Activated T-cell treated with anti-CD3 and anti-CD28 coated beads, Interleukin-2, amount 50 U/mL, for 4 hours (primary cell): Measurements from ENCODE around the gene ZBTB37. TPM values are rescaled to one million over a fixed set of nuclear protein-coding genes. Genes with fewer than 3 reads are reported as not detected.
"Not testable (repeated sequence)": the region's sequence is repeated elsewhere in the genome, so short reads cannot be mapped to it uniquely, and the experiment has no call there.

ENCODE experiments used
- ATAC-seq, 2 donors: fragments of 200-7000 bp; cut with Tn5 transposase; one replicate each; pipeline ENCODE4 v1.10.0; 2021
- DNase-seq: peaks from one replicate; pipeline ENCODE4 v3.0.0-alpha.2; 2020
- H3K27me3 Mint-ChIP-seq: one replicate; pipeline ENCODE4 v1.8.0; 2021; ENCODE audit warnings: low read depth, mixed read lengths
- H3K36me3 Mint-ChIP-seq: one replicate; pipeline ENCODE4 v1.8.0; 2022; ENCODE audit warnings: mixed read lengths; ENCODE audit not compliant: insufficient read depth
- H3K4me1 Mint-ChIP-seq: one replicate; pipeline ENCODE4 v1.8.0; 2021; ENCODE audit warnings: low read depth, mixed read lengths
- H3K4me3 Mint-ChIP-seq: one replicate; pipeline ENCODE4 v1.8.0; 2021; ENCODE audit warnings: mild to moderate bottlenecking, moderate library complexity, mixed read lengths
- H3K9me3 Mint-ChIP-seq: one replicate; pipeline ENCODE4 v1.8.0; 2021; ENCODE audit warnings: mixed read lengths
- total RNA-seq, 3 donors: library from RNA; stranded (reverse); gene quantifications; one replicate each; pipeline ENCODE4 v1.2.1, GENCODE V29; 2021

ZBTB37 gene
- total RNA-seq, 3 donors from 2014 or later, result 5.8 to 8.1 (median 7.7) TPM

GRCh38 chr1:173913111-173913510 is 44.9 kb downstream of the ZBTB37 start:
- H3K36me3 Mint-ChIP-seq, result peaks cover 5% of the 10 kb centered on the region
- no peaks in the 10 kb centered on the region for H3K4me1 Mint-ChIP-seq

GRCh38 chr1:173914366-173914871 is 46.2 kb downstream of the ZBTB37 start:
- H3K4me3 Mint-ChIP-seq, result no peak overlapping the region
- H3K4me1 Mint-ChIP-seq, result no peaks in the 10 kb centered on the region
- no peaks in the 10 kb centered on the region for H3K27me3 Mint-ChIP-seq
- DNase-seq (peak; percentile 10), ATAC-seq (peak in 1 of 2 donors; percentile 43)
- H3K9me3 Mint-ChIP-seq, result no peaks in the 10 kb centered on the region
- peaks cover 5% of the 10 kb centered on the region for H3K36me3 Mint-ChIP-seq

More at GRCh38 chr1:173913111-173913510, 44.9 kb downstream of the ZBTB37 start:
- ATAC-seq, result no peak
- H3K4me3 Mint-ChIP-seq, result no peak overlapping the region
- H3K27me3 Mint-ChIP-seq, result no peaks in the 10 kb centered on the region
- H3K9me3 Mint-ChIP-seq, result no peaks in the 10 kb centered on the region
- DNase-seq, result no peak

GRCh38 chr1:173915596-173915995 is 47.4 kb downstream of the ZBTB37 start:
- Mint-ChIP-seq H3K9me3 (no peaks in the 10 kb centered on the region), H3K4me3 (no peak overlapping the region), H3K36me3 (peaks cover 2% of the 10 kb centered on the region), H3K27me3 (no peaks in the 10 kb centered on the region), H3K4me1 (no peaks in the 10 kb centered on the region)
- DNase-seq (no peak), ATAC-seq (no peak)

GRCh38 chr1:173916667-173917066 is 48.5 kb downstream of the ZBTB37 start:
- Mint-ChIP-seq H3K36me3 (no peaks in the 10 kb centered on the region), H3K9me3 (no peaks in the 10 kb centered on the region), H3K4me3 (no peak overlapping the region), H3K4me1 (no peaks in the 10 kb centered on the region), H3K27me3 (no peaks in the 10 kb centered on the region)
- DNase-seq, result no peak
- ATAC-seq, result no peak

- H3K4me1 Mint-ChIP-seq, result no peaks in the 10 kb centered on the region
- no peak within 1 kb of the TSS for H3K4me3 Mint-ChIP-seq
- H3K9me3 Mint-ChIP-seq, result no peaks in the 10 kb centered on the region
- no peaks in the 10 kb centered on the region for H3K36me3 Mint-ChIP-seq
- H3K27me3 Mint-ChIP-seq, result no peaks in the 10 kb centered on the region
- no peak for ATAC-seq
- DNase-seq, result no peak
Observed at GRCh38 chr1:173917149-173917548, 49.0 kb downstream of the ZBTB37 start, which contains the start of gene SERPINC1. Gene SERPINC1 (minus strand): TSS chr1:173917327. CDS start chr1:173917259, 68 bp downstream.

GRCh38 chr1:173917635-173918493 is 49.7 kb downstream of the ZBTB37 start:
- no peaks in the 10 kb centered on the region for H3K36me3 Mint-ChIP-seq
- no peaks in the 10 kb centered on the region for H3K9me3 Mint-ChIP-seq
- DNase-seq (no peak), ATAC-seq (no peak)
- no peaks in the 10 kb centered on the region for H3K4me1 Mint-ChIP-seq
- no peaks in the 10 kb centered on the region for H3K27me3 Mint-ChIP-seq
- H3K4me3 Mint-ChIP-seq, result no peak overlapping the region

GRCh38 chr1:173920861-173921260 is 52.7 kb downstream of the ZBTB37 start:
- H3K9me3 Mint-ChIP-seq, result no peaks in the 10 kb centered on the region
- no peak overlapping the region for H3K4me3 Mint-ChIP-seq
- H3K27me3 Mint-ChIP-seq, result no peaks in the 10 kb centered on the region
- no peaks in the 10 kb centered on the region for H3K4me1 Mint-ChIP-seq
- ATAC-seq (no peak), DNase-seq (no peak)
- no peaks in the 10 kb centered on the region for H3K36me3 Mint-ChIP-seq

GRCh38 chr1:173925306-173926242 is 57.4 kb downstream of the ZBTB37 start:
- Mint-ChIP-seq H3K4me1 (no peaks in the 10 kb centered on the region), H3K9me3 (no peaks in the 10 kb centered on the region), H3K27me3 (no peaks in the 10 kb centered on the region), H3K36me3 (no peaks in the 10 kb centered on the region), H3K4me3 (no peak overlapping the region)
- no peak for DNase-seq
- ATAC-seq, result no peak

- not testable (repeated sequence) for H3K4me1 Mint-ChIP-seq, DNase-seq, H3K9me3 Mint-ChIP-seq, H3K4me3 Mint-ChIP-seq, ATAC-seq, H3K27me3 Mint-ChIP-seq, H3K36me3 Mint-ChIP-seq
Observed at GRCh38 chr1:173930541-173930940, 62.4 kb downstream of the ZBTB37 start.

- no peaks in the 10 kb centered on the region for H3K9me3 Mint-ChIP-seq
- no peak for ATAC-seq
- H3K4me3 Mint-ChIP-seq, result no peak overlapping the region
- DNase-seq, result no peak
- no peaks in the 10 kb centered on the region for H3K27me3 Mint-ChIP-seq
- H3K36me3 Mint-ChIP-seq, result peaks cover 14% of the 10 kb centered on the region
- no peaks in the 10 kb centered on the region for H3K4me1 Mint-ChIP-seq
Observed at GRCh38 chr1:173934440-173934839, 66.3 kb downstream of the ZBTB37 start.

GRCh38 chr1:173937062-173937461 is 68.9 kb downstream of the ZBTB37 start:
- no peak for ATAC-seq
- H3K4me1 Mint-ChIP-seq, result no peaks in the 10 kb centered on the region
- H3K4me3 Mint-ChIP-seq, result no peak overlapping the region
- DNase-seq, result no peak
- no peaks in the 10 kb centered on the region for H3K27me3 Mint-ChIP-seq
- no peaks in the 10 kb centered on the region for H3K9me3 Mint-ChIP-seq
- peaks cover 17% of the 10 kb centered on the region for H3K36me3 Mint-ChIP-seq

- Mint-ChIP-seq H3K4me3 (no peak overlapping the region), H3K36me3 (peaks cover 37% of the 10 kb centered on the region), H3K4me1 (no peaks in the 10 kb centered on the region), H3K27me3 (no peaks in the 10 kb centered on the region), H3K9me3 (no peaks in the 10 kb centered on the region)
- ATAC-seq, result no peak
- no peak for DNase-seq
Observed at GRCh38 chr1:173946380-173946921, 78.3 kb downstream of the ZBTB37 start.

GRCh38 chr1:173948594-173948993 is 80.4 kb downstream of the ZBTB37 start:
- Mint-ChIP-seq H3K4me3 (no peak overlapping the region), H3K9me3 (no peaks in the 10 kb centered on the region), H3K27me3 (no peaks in the 10 kb centered on the region), H3K36me3 (peaks cover 31% of the 10 kb centered on the region), H3K4me1 (peaks cover 8% of the 10 kb centered on the region)
- ATAC-seq (no peak), DNase-seq (no peak)
